Keratinocyte (primary cell): ENCODE results near the gene FNDC10.

Source experiments
- CTCF ChIP-seq, 3 experiments: IDR thresholded peaks in 1 of 3; conservative IDR thresholded peaks in 1 of 3; optimal IDR thresholded peaks in 1 of 3; 2 replicates in 2 of 3; 3 replicates in 1 of 3; pipeline versions ENCODE3 to v1.5.1; 2011; ENCODE audit warnings: low read length in 3 of 3, mild to moderate bottlenecking in 3 of 3, moderate library complexity in 2 of 3, control low read depth in 1 of 3, inconsistent platforms in 1 of 3; ENCODE audit not compliant: insufficient read depth in 2 of 3; ENCODE audit errors: extremely low read depth in 1 of 3
- EZH2 ChIP-seq: IDR thresholded peaks from one replicate; pipeline ENCODE4 v1.6.1; 2012; ENCODE audit warnings: inconsistent platforms, mild to moderate bottlenecking, low read length, moderate library complexity

- no peak for TF ChIP-seq CTCF (optimal IDR thresholded peaks at IDR 0.05 in 1 of 3, IDR thresholded peaks at IDR 0.05 in 1 of 3, conservative IDR thresholded peaks at IDR 0.05 in 1 of 3; ENCODE audit: extremely low read depth in 1 of 3, insufficient read depth in 2 of 3, low read length in 3 of 3)
- TF ChIP-seq EZH2: no peak
Measured at GRCh38 chr1:1560178-1560577, 39.8 kb downstream of the FNDC10 start.
